ENCODE results near the gene SLC50A1.

Gene SLC50A1

DNA sequence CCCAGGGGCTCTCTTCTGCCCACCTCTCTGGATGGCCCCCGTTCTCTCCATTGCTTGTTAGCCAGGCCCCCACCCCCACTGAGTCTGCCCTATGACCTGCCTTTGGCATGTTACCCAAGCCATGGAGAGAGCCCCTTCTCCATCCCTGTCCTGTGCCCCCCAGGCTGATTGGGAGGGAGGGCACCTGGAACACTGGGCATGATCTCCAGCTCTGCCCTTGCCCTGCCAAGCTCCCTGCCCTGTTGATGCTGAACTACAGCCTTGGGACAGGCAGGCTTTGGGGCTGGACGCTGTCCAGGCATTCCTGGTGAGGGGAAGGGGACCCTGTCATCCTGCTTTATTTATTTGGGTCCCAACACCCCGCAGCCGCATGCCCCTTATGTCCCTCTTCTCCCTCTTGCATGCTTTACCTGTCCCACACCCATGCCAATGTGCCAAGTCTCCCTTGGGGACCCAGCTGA lies 48.7 kb downstream of the SLC50A1 start:
- DNase-seq (ENCODE audit: low read depth, low spot score): no peak

DNA sequence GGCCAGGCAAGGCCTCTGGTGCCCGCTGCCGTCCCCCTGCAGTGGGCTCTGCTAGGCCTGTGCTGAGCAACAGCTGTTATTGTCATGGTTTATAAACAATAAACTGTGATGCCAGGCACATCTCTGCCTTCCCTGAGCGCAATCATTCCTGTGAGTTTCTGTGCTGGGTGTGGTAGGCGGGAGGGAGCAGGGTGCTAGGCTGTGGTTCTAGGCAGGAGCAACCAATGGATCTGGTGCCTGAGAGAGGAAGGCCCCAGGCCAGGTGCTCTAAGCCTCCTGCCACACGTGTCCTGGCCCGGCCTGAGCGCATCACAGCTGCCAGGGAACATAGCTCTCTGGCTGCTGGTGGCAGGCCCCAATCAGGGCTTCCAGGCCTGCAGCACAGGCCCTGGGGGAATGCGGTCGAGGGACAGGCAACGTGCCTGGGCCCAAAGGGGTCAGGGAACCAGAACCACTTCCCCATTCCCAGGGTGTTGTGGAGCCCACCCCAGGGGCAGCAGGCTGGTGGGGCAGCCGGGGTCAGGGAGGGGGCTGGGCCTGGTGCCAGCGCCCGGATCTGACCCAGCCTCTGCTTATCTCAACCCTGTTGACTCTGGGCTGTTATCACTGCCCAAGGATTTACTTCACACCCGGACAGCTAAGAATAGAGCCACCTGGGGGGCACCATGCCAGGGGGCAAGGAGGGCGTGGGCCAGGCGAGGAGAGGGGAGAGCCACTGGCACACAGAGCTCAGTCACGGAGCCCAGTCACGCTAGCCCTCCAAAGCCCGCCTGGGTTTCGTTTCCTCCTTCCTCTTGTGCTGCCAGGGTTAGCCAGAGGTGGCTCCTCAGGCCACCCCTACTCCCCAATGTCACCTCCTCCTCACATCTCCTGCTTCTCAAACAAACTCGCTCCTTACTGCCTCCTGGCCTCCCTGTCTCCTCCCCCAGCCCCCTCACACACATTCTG lies 49.5 kb downstream of the SLC50A1 start:
- DNase-seq (ENCODE audit: low read depth, low spot score): no peak

DNA sequence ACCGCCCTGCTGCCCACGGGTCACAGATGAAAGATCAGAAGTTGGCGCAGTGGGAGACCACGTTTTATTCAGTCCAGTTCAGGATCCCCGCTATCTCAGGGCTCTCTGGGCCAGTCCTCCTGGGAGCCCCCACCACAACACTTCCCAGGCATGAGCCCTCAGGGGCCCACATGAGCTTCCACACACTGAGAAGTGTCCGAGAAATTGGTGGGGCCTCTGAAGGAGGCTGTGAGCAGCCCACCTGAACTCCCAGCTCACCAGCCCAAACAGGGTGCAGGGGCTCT lies 50.1 kb downstream of the SLC50A1 start:
- DNase-seq (ENCODE audit: low read depth, low spot score): no peak

DNA sequence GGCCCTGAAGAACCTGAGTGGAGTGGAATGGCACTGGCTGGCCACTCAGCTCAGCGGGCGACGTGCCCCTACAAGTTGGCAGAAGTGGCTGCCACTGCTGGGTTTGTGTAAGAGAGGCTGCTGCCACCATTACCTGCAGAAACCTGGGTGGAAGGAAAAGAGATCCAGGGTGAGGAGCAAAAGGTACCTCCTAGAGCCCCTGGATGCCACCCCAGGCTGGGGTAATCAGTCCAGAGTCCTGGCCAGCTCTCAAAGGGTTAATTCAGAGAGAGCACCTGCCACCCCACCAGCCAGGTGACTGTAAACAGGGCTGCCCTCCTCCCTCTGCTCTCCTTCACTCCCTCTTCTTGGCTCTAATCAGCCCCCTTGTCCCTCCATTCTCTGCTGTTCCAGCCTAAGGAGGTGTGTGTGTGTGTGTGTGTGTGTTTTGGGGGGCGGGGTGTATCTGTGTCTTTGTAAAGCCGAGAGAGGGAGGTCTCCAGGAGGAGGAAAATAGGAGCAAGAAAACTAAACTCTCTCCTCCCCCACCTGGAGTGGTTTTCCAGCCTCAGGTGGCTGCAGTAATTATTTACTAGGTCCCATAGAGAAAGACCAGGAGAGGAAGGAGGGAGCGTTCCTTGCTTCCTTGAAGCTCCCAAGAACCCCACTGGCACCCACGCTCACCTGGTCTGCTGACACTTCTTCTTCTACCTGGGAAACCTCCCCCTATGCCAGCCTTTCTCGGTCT lies 50.6 kb downstream of the SLC50A1 start:
- no peak for DNase-seq (ENCODE audit: low read depth, low spot score)

DNA sequence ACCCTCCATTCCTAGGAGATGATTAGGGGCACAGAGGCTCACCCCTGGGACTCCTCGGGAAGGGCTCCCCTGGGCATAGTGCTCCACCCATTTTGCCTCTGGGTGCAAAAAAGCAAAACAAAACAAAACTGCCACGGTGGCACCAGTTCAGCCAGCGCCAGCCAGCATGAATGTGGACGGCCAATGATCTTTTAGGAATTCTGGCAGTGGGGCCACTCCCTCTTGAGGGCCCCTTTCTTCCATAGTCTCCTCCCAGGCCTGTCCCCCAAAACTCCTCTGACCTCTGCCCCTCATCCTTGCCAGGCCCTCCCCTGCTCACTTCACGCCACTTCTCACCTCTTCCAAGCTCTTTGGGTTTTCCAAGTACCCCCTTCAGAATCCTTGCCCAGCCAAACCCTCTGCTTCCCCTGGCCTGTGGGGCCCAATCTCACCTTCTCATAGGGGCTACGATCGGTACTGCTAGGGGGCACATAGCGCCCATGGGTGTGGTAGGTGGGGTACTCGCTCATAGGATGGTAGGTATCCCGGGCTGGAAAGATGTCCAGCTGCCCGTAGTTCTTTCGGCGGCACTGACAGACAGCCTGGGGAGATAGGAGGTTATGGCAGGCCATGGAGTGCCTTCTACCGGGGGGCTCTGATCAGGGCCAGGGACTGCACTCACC lies 51.3 kb downstream of the SLC50A1 start:
- no peak for DNase-seq (ENCODE audit: low read depth, low spot score)

DNA sequence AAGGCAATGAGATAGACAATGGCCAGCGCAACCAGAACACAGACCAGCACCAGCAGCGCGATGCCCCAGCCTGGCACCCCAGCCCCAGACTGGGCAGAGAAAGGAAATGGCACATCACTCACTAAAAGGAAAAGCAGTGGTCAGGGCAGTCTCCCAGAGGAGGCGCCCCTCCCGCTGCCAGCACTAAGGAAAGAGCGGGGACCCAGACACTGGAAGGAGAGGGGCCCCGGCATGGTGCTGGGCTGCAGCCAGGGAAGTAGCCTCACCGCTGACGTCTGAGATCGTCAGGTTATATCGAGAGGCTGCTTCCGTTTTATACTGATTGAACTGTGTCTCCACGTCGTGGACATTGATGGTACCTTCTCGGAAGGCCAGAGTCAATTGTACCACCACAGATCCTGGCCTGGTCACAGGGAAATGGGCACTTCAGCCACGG lies 51.8 kb downstream of the SLC50A1 start:
- DNase-seq (ENCODE audit: low read depth, low spot score): no peak

DNA sequence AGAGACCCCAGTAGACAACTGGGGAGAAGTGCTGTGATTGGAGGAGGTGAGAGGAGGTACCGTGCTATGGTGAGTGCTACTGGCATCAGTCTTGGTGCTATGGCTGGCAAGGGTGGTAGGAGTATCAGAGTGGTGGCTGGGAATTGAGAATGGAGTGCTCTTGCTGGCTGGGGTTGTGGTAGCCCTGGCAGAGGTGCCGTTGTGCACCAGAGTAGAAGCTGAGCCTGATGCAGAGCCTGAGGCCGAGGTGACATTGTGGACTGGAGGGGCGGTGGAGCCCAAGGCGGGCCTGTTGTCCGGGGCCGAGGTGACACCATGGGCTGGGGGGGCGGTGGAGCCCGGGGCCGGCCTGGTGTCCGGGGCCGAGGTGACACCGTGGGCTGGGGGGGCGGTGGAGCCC lies 52.6 kb downstream of the SLC50A1 start:
- no peak for DNase-seq (ENCODE audit: low read depth, low spot score)
